ENCODE measurements around the gene ZBTB2. TPM values are rescaled to one million over a fixed set of nuclear protein-coding genes. Genes with fewer than 3 reads are reported as not detected.

The ZBTB2 gene
- total RNA-seq, 1 experiment from 2014 or later = 8.9 TPM

GRCh38 chr6:151341476-151342195 lies 49.7 kb downstream of the ZBTB2 start:
- no peak for DNase-seq
- Histone ChIP-seq H4K20me1 (ENCODE audit: insufficient read depth) (no peaks in the 10 kb centered on the region), H3F3A (ENCODE audit: insufficient read depth, low read depth) (no peaks in the 10 kb centered on the region), H3K4me1 (replicated peaks; ENCODE audit: insufficient read depth) (no peaks in the 10 kb centered on the region), H2AFZ (no peak overlapping the region), H3K27me3 (ENCODE audit: insufficient read depth, low read depth) (no peaks in the 10 kb centered on the region), H3K4me2 (no peak overlapping the region), H3K36me3 (ENCODE audit: low read depth) (no peaks in the 10 kb centered on the region), H3K27ac (no peak overlapping the region), H3K4me3 (no peak overlapping the region), H3K79me2 (ENCODE audit: low read depth) (no peaks in the 10 kb centered on the region), H3K9me2 (ENCODE audit: insufficient read depth) (no peaks in the 10 kb centered on the region), H3K9me3 (ENCODE audit: insufficient read depth, low read depth) (no peaks in the 10 kb centered on the region)
- ChIA-PET POLR2A (ENCODE audit: unreplicated experiment) (no interaction called here), CTCF (no interaction called here)
- no peak for TF ChIP-seq EZH2 (IDR thresholded peaks at IDR 0.05; ENCODE audit: low read depth)
- TF ChIP-seq CTCF (conservative IDR thresholded peaks at IDR 0.05) = no peak
- intact Hi-C loops (cut with micrococcal nuclease; ENCODE audit: unreplicated experiment) = no loop called here
- no TSS peak for BruUV-seq (replicated peaks)

- CTCF ChIA-PET = no interaction called here
- Histone ChIP-seq H3K4me1 (replicated peaks; ENCODE audit: insufficient read depth) (no peaks in the 10 kb centered on the region), H3K27me3 (ENCODE audit: insufficient read depth, low read depth) (no peaks in the 10 kb centered on the region), H3K9me3 (ENCODE audit: insufficient read depth, low read depth) (no peaks in the 10 kb centered on the region), H2AFZ (no peak overlapping the region), H4K20me1 (ENCODE audit: insufficient read depth) (no peaks in the 10 kb centered on the region), H3K9me2 (ENCODE audit: insufficient read depth) (no peaks in the 10 kb centered on the region), H3K4me2 (no peak overlapping the region), H3K27ac (no peak overlapping the region), H3F3A (ENCODE audit: insufficient read depth, low read depth) (no peaks in the 10 kb centered on the region), H3K36me3 (ENCODE audit: low read depth) (no peaks in the 10 kb centered on the region), H3K4me3 (no peak overlapping the region), H3K79me2 (ENCODE audit: low read depth) (no peaks in the 10 kb centered on the region; the same call in 1 of the 2 replicates)
- TF ChIP-seq CTCF (conservative IDR thresholded peaks at IDR 0.05) (no peak), EZH2 (IDR thresholded peaks at IDR 0.05; ENCODE audit: low read depth) (no peak)
- BruUV-seq (replicated peaks) = no TSS peak
- DNase-seq = no peak
- POLR2A ChIA-PET (ENCODE audit: unreplicated experiment) = no interaction called here
- intact Hi-C loops (cut with micrococcal nuclease; ENCODE audit: unreplicated experiment) = no loop called here
Observed at GRCh38 chr6:151340219-151340978, 51.0 kb downstream of the ZBTB2 start.

GRCh38 chr6:151339369-151339768 lies 52.0 kb downstream of the ZBTB2 start:
- H3K4me3 ChIP-seq = no peak overlapping the region
- BruUV-seq (replicated peaks) = no TSS peak
- H2AFZ ChIP-seq = no peak overlapping the region
- H3F3A ChIP-seq (ENCODE audit: insufficient read depth, low read depth) = no peaks in the 10 kb centered on the region
- TF ChIP-seq CTCF (conservative IDR thresholded peaks at IDR 0.05) = no peak
- TF ChIP-seq EZH2 (IDR thresholded peaks at IDR 0.05; ENCODE audit: low read depth) = no peak
- no peak overlapping the region for H3K4me2 ChIP-seq
- intact Hi-C loops (cut with micrococcal nuclease; ENCODE audit: unreplicated experiment) = loop anchor here (5.0 to 10.0 kb wide), 2 partner anchors 522 to 1405 kb away; no protein-coding TSS in a partner anchor
- no peaks in the 10 kb centered on the region for H3K36me3 ChIP-seq (ENCODE audit: low read depth)
- DNase-seq = no peak
- H4K20me1 ChIP-seq (ENCODE audit: insufficient read depth) = no peaks in the 10 kb centered on the region
- no peak overlapping the region for H3K27ac ChIP-seq
- ChIA-PET CTCF (no interaction called here), POLR2A (ENCODE audit: unreplicated experiment) (no interaction called here)
- no peaks in the 10 kb centered on the region; the same call in 1 of the 2 replicates for H3K79me2 ChIP-seq (ENCODE audit: low read depth)
- no peaks in the 10 kb centered on the region for H3K4me1 ChIP-seq (replicated peaks; ENCODE audit: insufficient read depth)
- no peaks in the 10 kb centered on the region for H3K27me3 ChIP-seq (ENCODE audit: insufficient read depth, low read depth)
- no peaks in the 10 kb centered on the region for H3K9me3 ChIP-seq (ENCODE audit: insufficient read depth, low read depth)
- H3K9me2 ChIP-seq (ENCODE audit: insufficient read depth) = no peaks in the 10 kb centered on the region

Measured in PC-9 (cell line).